H1 (cell line): Measurements from ENCODE around the gene ANKRD11. TPM values are rescaled to one million over a fixed set of nuclear protein-coding genes. Genes with fewer than 3 reads are reported as not detected.

Experiments
- CTCF ChIA-PET: fragments of 300-600 bp; sonication (Branson Sonifier 250); formaldehyde crosslinking; loops from one replicate; lab custom pipeline; 2021; ENCODE audit not compliant: partially characterized antibody; lab: Charles Lee
- POLR2A ChIA-PET: fragments of 300-600 bp; sonication (Branson Sonifier 250); formaldehyde crosslinking; loops from one replicate; lab custom pipeline; 2021; ENCODE audit warnings: inconsistent platforms; ENCODE audit not compliant: partially characterized antibody; lab: Charles Lee
- DNase-seq, 2 experiments: peaks; one replicate each; pipeline versions ENCODE4 v3.0.0 to v3.0.0-alpha.2; 2010 to 2022; ENCODE audit warnings: low spot score in 2 of 2, low read depth in 1 of 2, mixed read lengths in 1 of 2
- FAIRE-seq: peaks from 2 replicates; lab custom pipeline; 2011; peaks lifted over from hg19 to GRCh38; lab: Jason Lieb, UNC
- H2AFZ ChIP-seq: 2 replicates; pipeline ENCODE4 v1.8.1; 2012; ENCODE audit warnings: low read length, inconsistent platforms
- H2AK5ac ChIP-seq: 2 replicates; pipeline ENCODE4 v1.6.1; 2013; ENCODE audit warnings: low read depth, low read length
- H2BK120ac ChIP-seq: replicated peaks from 2 replicates; pipeline ENCODE3; 2013; ENCODE audit warnings: low read depth, low read length, inconsistent platforms
- H2BK12ac ChIP-seq: 2 replicates; pipeline ENCODE4 v1.6.1; 2013; ENCODE audit warnings: low read depth, low read length
- H2BK15ac ChIP-seq: 2 replicates; pipeline ENCODE4 v1.6.1; 2013; ENCODE audit warnings: low read length
- H2BK20ac ChIP-seq: 2 replicates; pipeline ENCODE4 v1.6.1; 2013; ENCODE audit warnings: low read length
- H2BK5ac ChIP-seq: 2 replicates; pipeline ENCODE4 v1.6.1; 2013; ENCODE audit warnings: low read depth, low read length
- H3K14ac ChIP-seq: 2 replicates; pipeline ENCODE4 v1.6.1; 2013; ENCODE audit warnings: inconsistent platforms; ENCODE audit not compliant: insufficient read length
- H3K18ac ChIP-seq: 2 replicates; pipeline ENCODE4 v1.6.1; 2013; ENCODE audit warnings: low read length; ENCODE audit errors: extremely low read depth
- H3K23ac ChIP-seq: 2 replicates; pipeline ENCODE4 v1.6.1; 2013; ENCODE audit warnings: inconsistent platforms; ENCODE audit not compliant: insufficient read length
- H3K23me2 ChIP-seq: 2 replicates; pipeline ENCODE4 v1.6.1; 2013; ENCODE audit warnings: low read depth, low read length
- H3K27ac ChIP-seq: 2 replicates; pipeline ENCODE4 v1.6.1; 2011; ENCODE audit warnings: low read depth, low read length, inconsistent platforms
- H3K27me3 ChIP-seq, 4 experiments: replicated peaks in 1 of 4; 1 replicate in 1 of 4; 2 replicates in 3 of 4; pipeline versions ENCODE4 v1.6.1 to v1.8.1; 2011 to 2013; ENCODE audit warnings: low read length in 3 of 4, mild to moderate bottlenecking in 3 of 4, inconsistent platforms in 2 of 4, mixed read lengths in 2 of 4, moderate library complexity in 1 of 4; ENCODE audit not compliant: control insufficient read depth in 3 of 4, insufficient read depth in 3 of 4; ENCODE audit errors: extremely low read depth in 1 of 4
- H3K36me3 ChIP-seq, 4 experiments: 2 replicates each; pipeline versions ENCODE4 v1.6.1 to v1.8.1; 2011 to 2013; ENCODE audit warnings: mild to moderate bottlenecking in 4 of 4, low read length in 3 of 4, moderate library complexity in 2 of 4, control low read depth in 1 of 4, inconsistent platforms in 1 of 4; ENCODE audit not compliant: insufficient read depth in 4 of 4, control insufficient read depth in 2 of 4
- H3K4ac ChIP-seq: replicated peaks from 2 replicates; pipeline ENCODE3; 2013; ENCODE audit warnings: low read length, low read depth, mixed read lengths, inconsistent platforms; ENCODE audit not compliant: insufficient read length
- H3K4me1 ChIP-seq, 4 experiments: replicated peaks in 1 of 4; 1 replicate in 1 of 4; 2 replicates in 3 of 4; pipeline versions ENCODE4 v1.6.1 to v1.8.1; 2011 to 2013; ENCODE audit warnings: low read length in 3 of 4, inconsistent platforms in 2 of 4, mixed read lengths in 1 of 4; ENCODE audit not compliant: insufficient read depth in 4 of 4, control insufficient read depth in 3 of 4
- H3K4me2 ChIP-seq, 2 experiments: 2 replicates each; pipeline versions ENCODE4 v1.6.1 to v1.8.1; 2011 to 2013; ENCODE audit warnings: low read depth in 2 of 2, low read length in 2 of 2, control low read depth in 1 of 2, inconsistent platforms in 1 of 2, mild to moderate bottlenecking in 1 of 2; ENCODE audit not compliant: insufficient read depth in 1 of 2
- H3K4me3 ChIP-seq, 4 experiments: fragments of 200-600, 300-600 bp in 1 of 4; sonication (generic), shearing (Covaris generic), sonication (Bioruptor Twin) in 1 of 4; 2 replicates each; pipeline versions ENCODE4 v1.5.1 to v1.8.1; 2011 to 2016; ENCODE audit warnings: low read length in 4 of 4, low read depth in 3 of 4, control low read depth in 2 of 4, inconsistent platforms in 2 of 4, mild to moderate bottlenecking in 2 of 4, mixed read lengths in 1 of 4, moderate library complexity in 1 of 4; ENCODE audit not compliant: insufficient read depth in 2 of 4; ENCODE audit errors: extremely low read depth in 1 of 4
- H3K56ac ChIP-seq: replicated peaks from 2 replicates; pipeline ENCODE3; 2013; ENCODE audit warnings: low read depth, mild to moderate bottlenecking, mixed read lengths, low read length, inconsistent platforms; ENCODE audit not compliant: insufficient read length
- H3K79me1 ChIP-seq: 2 replicates; pipeline ENCODE4 v1.6.1; 2013; ENCODE audit warnings: low read depth, low read length, control low read depth
- H3K79me2 ChIP-seq, 2 experiments: 2 replicates each; pipeline versions ENCODE4 v1.6.1 to v1.8.1; 2012 to 2013; ENCODE audit warnings: low read length in 2 of 2, mild to moderate bottlenecking in 2 of 2, inconsistent platforms in 1 of 2; ENCODE audit not compliant: insufficient read depth in 2 of 2, control insufficient read depth in 1 of 2
- H3K9ac ChIP-seq, 4 experiments: replicated peaks in 1 of 4; 1 replicate in 1 of 4; 2 replicates in 3 of 4; pipeline versions ENCODE4 v1.6.1 to v1.8.1; 2011 to 2013; ENCODE audit warnings: low read depth in 3 of 4, low read length in 3 of 4, control low read depth in 2 of 4, mild to moderate bottlenecking in 2 of 4, moderate library complexity in 2 of 4, inconsistent platforms in 1 of 4; ENCODE audit errors: extremely low read depth in 1 of 4
- H3K9me3 ChIP-seq, 2 experiments: 2 replicates each; pipeline versions ENCODE4 v1.6.1 to v1.8.1; 2012 to 2013; ENCODE audit warnings: mild to moderate bottlenecking in 2 of 2, moderate library complexity in 2 of 2, control low read depth in 1 of 2, inconsistent platforms in 1 of 2, low read depth in 1 of 2, low read length in 1 of 2, mixed read lengths in 1 of 2; ENCODE audit not compliant: insufficient read depth in 2 of 2
- H4K20me1 ChIP-seq, 2 experiments: replicated peaks in 1 of 2; 2 replicates each; pipeline versions ENCODE3 to v1.8.1; 2011 to 2013; ENCODE audit warnings: inconsistent platforms in 2 of 2, low read length in 2 of 2, mild to moderate bottlenecking in 1 of 2; ENCODE audit not compliant: insufficient read depth in 2 of 2, control insufficient read depth in 1 of 2
- H4K5ac ChIP-seq: 2 replicates; pipeline ENCODE4 v1.6.1; 2013; ENCODE audit warnings: low read length, low read depth, mixed read lengths, inconsistent platforms; ENCODE audit not compliant: insufficient read length
- H4K8ac ChIP-seq: 2 replicates; pipeline ENCODE4 v1.8.0; 2013; ENCODE audit warnings: mild to moderate bottlenecking, moderate library complexity, low read length, inconsistent platforms; ENCODE audit not compliant: insufficient read depth; ENCODE audit errors: extremely low read depth
- H4K91ac ChIP-seq: replicated peaks from 2 replicates; pipeline ENCODE3; 2013; ENCODE audit warnings: low read length, mixed read lengths, inconsistent platforms; ENCODE audit not compliant: insufficient read length
- ASH2L ChIP-seq: fragments of 200-600, 300-600 bp; sonication (generic); IDR thresholded peaks from one replicate; pipeline ENCODE4 v1.7.1; 2017; ENCODE audit warnings: low read length
- ATF3 ChIP-seq: IDR thresholded peaks from 2 replicates; pipeline ENCODE4 v1.6.1; 2011; ENCODE audit warnings: low read depth, mild to moderate bottlenecking, low read length; ENCODE audit not compliant: insufficient read depth
- CEBPB ChIP-seq: IDR thresholded peaks from 2 replicates; pipeline ENCODE4 v1.6.1; 2012; ENCODE audit warnings: low read depth, low read length
- EZH2 ChIP-seq: fragments of 200-600 bp; sonication (generic); IDR thresholded peaks from 2 replicates; pipeline ENCODE4 v1.7.1; 2012; ENCODE audit warnings: low read depth, mild to moderate bottlenecking, moderate library complexity, low read length, inconsistent platforms; ENCODE audit not compliant: severe bottlenecking
- POLR2AphosphoS5 ChIP-seq: IDR thresholded peaks from 2 replicates; pipeline ENCODE4 v1.6.1; 2011; ENCODE audit warnings: low read depth, low read length
- RFX5 ChIP-seq: IDR thresholded peaks from 2 replicates; pipeline ENCODE4 v1.6.1; 2011; ENCODE audit warnings: low read depth, low read length, improper control_type of control experiment, borderline replicate concordance
- SP2 ChIP-seq: IDR thresholded peaks from 2 replicates; pipeline ENCODE4 v1.6.1; 2012; ENCODE audit warnings: mild to moderate bottlenecking, low read length, inconsistent platforms
- ZNF274 ChIP-seq: IDR thresholded peaks from 2 replicates; pipeline ENCODE4 v1.7.0; 2012; ENCODE audit warnings: low read length, borderline replicate concordance; ENCODE audit errors: extremely low read depth
- WGBS, 2 experiments: shearing (Covaris generic) in 1 of 2; methylation state at CpG; one replicate each; pipeline versions ENCODE4 v1.1.6 to v1.1.7; 2013 to 2015; ENCODE audit warnings: low lambda C conversion rate in 2 of 2, mixed read lengths in 2 of 2, inconsistent platforms in 1 of 2, low coverage in 1 of 2, missing lambda C conversion rate in 1 of 2; ENCODE audit not compliant: insufficient replicate concordance in 2 of 2, insufficient coverage in 1 of 2, insufficient read length in 1 of 2; ENCODE audit errors: extremely low coverage in 1 of 2, missing lambda C conversion rate in 1 of 2; 5-methylcytosine and 5-hydroxymethylcytosine counted together
- polyA plus RNA-seq, 7 experiments: library from polyadenylated mRNA; depleted of rRNA in 3 of 7; stranded (reverse) in 5 of 7; unstranded in 2 of 7; fragments of >200 nt in 5 of 7; fragments of 200-250 nt in 2 of 7; gene quantifications; 1 replicate in 5 of 7; 2 replicates in 1 of 7; 4 replicates in 1 of 7; pipeline versions ENCODE4 v1.2.1 to v1.2.3, GENCODE V29; 2011 to 2013; ENCODE audit warnings: missing spikeins in 2 of 7, mixed read lengths in 2 of 7
- total RNA-seq: library from RNA; stranded (reverse); fragmentation: NEBNext Ultra II Directional; extraction: Animal tissue kit (Norgen Biotek cat#: 25700); gene quantifications from 2 replicates; pipeline ENCODE4 v1.2.1, GENCODE V29; 2021
- TF ChIP-seq, protein P1 (sequence below): IDR thresholded peaks from 2 replicates; pipeline ENCODE4 v1.6.1; 2012; ENCODE audit warnings: low read length, inconsistent platforms

The ANKRD11 gene
- total and polyA plus RNA-seq, 2 of the 8 experiments (the other 6 are each of a cell fraction or from before 2014, with no cell fraction given), result 46.5 to 142 TPM

DNA sequence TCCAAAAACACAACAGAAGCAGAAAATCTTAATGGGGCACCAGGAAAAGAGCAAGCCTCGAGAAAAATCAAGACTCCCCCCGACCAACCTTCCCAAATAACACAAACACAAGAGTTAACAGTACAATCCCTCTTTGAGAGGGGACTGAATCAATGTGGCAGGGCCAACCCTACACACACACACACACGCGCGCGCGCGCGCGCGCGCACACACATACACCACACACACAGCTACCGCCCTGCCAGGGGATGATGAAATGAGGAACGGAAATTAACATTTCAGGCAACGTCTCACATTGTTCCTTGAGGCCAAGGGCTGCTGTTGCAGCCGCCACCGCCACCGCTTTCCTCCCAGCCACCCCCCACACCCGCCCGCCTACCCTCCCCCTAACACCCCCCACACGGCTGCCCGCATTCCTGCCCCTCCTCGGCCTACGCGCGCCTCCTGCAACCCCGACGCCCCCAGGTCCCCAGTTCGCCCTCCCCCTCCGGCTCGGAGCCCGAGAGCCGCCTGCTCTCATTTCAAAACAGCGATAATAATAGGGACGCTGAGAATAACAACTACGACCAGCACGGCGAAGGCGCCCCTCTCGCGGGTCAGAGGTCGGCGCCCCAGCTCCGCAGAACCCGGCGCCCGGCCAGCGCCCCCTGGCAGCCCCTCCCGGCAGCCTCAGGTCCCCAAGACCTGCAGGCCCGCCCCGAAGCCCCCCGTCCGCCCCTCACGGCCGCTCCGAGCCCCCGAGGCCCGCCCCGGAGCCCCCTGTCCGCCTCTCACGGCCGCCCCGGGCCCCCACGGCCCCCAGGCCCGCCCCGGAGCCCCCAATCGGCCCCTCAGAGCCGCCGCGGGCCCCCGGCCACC is 1.1 kb downstream of the ANKRD11 start:
- H3K4me3 ChIP-seq, result peak overlapping the region; percentile 70 to 91 (median 80)
- H3K27me3 ChIP-seq, result no peaks in the 10 kb centered on the region
- H2BK15ac ChIP-seq, result no peak overlapping the region
- H4K20me1 ChIP-seq, result peaks cover 26 to 27% of the 10 kb centered on the region in 2 experiments
- H4K5ac ChIP-seq, result no peak overlapping the region
- H3K56ac ChIP-seq, result no peak overlapping the region
- no peak overlapping the region for H2BK20ac ChIP-seq
- no peak for FAIRE-seq
- no peak overlapping the region for H3K23ac ChIP-seq
- H3K79me2 ChIP-seq, result peaks cover 44 to 64% of the 10 kb centered on the region in 2 experiments
- H2BK5ac ChIP-seq, result peak overlapping the region; percentile 57; the same call in 1 of the 2 replicates
- peaks cover 8 to 25% (median 13%) of the 10 kb centered on the region in 4 experiments for H3K4me1 ChIP-seq
- H3K4ac ChIP-seq, result peak overlapping the region; percentile 79
- peak; percentile 59 to 76 for DNase-seq
- peak overlapping the region; percentile 77 to 93 (median 84) for H3K9ac ChIP-seq
- H3K14ac ChIP-seq, result no peak overlapping the region
- H2AFZ ChIP-seq, result no peak overlapping the region
- H3K36me3 ChIP-seq, result no peaks in the 10 kb centered on the region
- peaks cover 10% of the 10 kb centered on the region for H3K23me2 ChIP-seq
- ChIA-PET CTCF (no interaction called here), POLR2A (interaction anchor here (0.6 to 5.6 kb wide), 42 partner anchors 10 to 241 kb away, joined by 3 to 56 read pairs (median 4); partner anchors contain the start of gene SPG7)
- 1% methylated on average over 27 of the region's 71 CpGs; no CpG with 5 or more reads in 1 of the 2 experiments for WGBS, 2 experiments
- peak overlapping the region; percentile 70 to 79 for H3K4me2 ChIP-seq
- no peaks in the 10 kb centered on the region for H3K9me3 ChIP-seq
- peaks cover 3% of the 10 kb centered on the region; the same call in 1 of the 2 replicates for H3K79me1 ChIP-seq
- peak overlapping the region; percentile 81 for H3K18ac ChIP-seq
- no peak overlapping the region for H2BK120ac ChIP-seq
- peak overlapping the region; percentile 72 for H3K27ac ChIP-seq
- no peak overlapping the region; the same call in 1 of the 2 replicates for H2BK12ac ChIP-seq
- no peak overlapping the region for H4K91ac ChIP-seq
- H2AK5ac ChIP-seq, result no peak overlapping the region
- peak overlapping the region; percentile 66; the same call in 1 of the 2 replicates for H4K8ac ChIP-seq
- TF ChIP-seq ZNF274 (no peak), ASH2L (peak; percentile 32), CEBPB (peak; percentile 93), SP2 (no peak), RFX5 (no peak), ATF3 (peak; percentile 71), EZH2 (no peak), POLR2AphosphoS5 (peak; percentile 73)
- TF ChIP-seq, protein P1, sequence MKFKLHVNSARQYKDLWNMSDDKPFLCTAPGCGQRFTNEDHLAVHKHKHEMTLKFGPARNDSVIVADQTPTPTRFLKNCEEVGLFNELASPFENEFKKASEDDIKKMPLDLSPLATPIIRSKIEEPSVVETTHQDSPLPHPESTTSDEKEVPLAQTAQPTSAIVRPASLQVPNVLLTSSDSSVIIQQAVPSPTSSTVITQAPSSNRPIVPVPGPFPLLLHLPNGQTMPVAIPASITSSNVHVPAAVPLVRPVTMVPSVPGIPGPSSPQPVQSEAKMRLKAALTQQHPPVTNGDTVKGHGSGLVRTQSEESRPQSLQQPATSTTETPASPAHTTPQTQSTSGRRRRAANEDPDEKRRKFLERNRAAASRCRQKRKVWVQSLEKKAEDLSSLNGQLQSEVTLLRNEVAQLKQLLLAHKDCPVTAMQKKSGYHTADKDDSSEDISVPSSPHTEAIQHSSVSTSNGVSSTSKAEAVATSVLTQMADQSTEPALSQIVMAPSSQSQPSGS, result no peak
